ENCODE data around the gene SLC8A3. TPM values are rescaled to one million over a fixed set of nuclear protein-coding genes. Genes with fewer than 3 reads are reported as not detected.

SLC8A3 gene
- total RNA-seq, 2 donors from 2014 or later: under 0.01 to 0.66 TPM

GRCh38 chr14:70118064-70118463 is 70.7 kb downstream of the SLC8A3 start:
- no peak overlapping the region for H3K4me3 ChIP-seq
- H3K27me3 ChIP-seq: no peaks in the 10 kb centered on the region
- TF ChIP-seq POLR2A (IDR thresholded peaks at IDR 0.05) (no peak), CTCF (IDR thresholded peaks at IDR 0.05) (no peak)
- no peak overlapping the region for H3K27ac ChIP-seq
- H3K4me1 ChIP-seq: no peaks in the 10 kb centered on the region
- ATAC-seq: no peak
- 37 to 44% methylated on average over 3 of the region's 3 CpGs for WGBS, 2 donors
- no peaks in the 10 kb centered on the region for H3K9me3 ChIP-seq
- no peaks in the 10 kb centered on the region for H3K36me3 ChIP-seq (replicated peaks in 1 of 2; ENCODE audit: insufficient read depth in 1 of 2, low read depth in 2 of 2)
- no peak for DNase-seq
- intact Hi-C loops (cut with DNase I): no loop called here

- ATAC-seq: no peak
- Histone ChIP-seq H3K4me3 (no peak overlapping the region), H3K27me3 (no peaks in the 10 kb centered on the region), H3K9me3 (no peaks in the 10 kb centered on the region), H3K27ac (no peak overlapping the region), H3K36me3 (replicated peaks in 1 of 2; ENCODE audit: insufficient read depth in 1 of 2, low read depth in 2 of 2) (no peaks in the 10 kb centered on the region), H3K4me1 (no peaks in the 10 kb centered on the region)
- intact Hi-C loops (cut with DNase I): no loop called here
- DNase-seq: no peak
- no peak for TF ChIP-seq POLR2A (IDR thresholded peaks at IDR 0.05)
- TF ChIP-seq CTCF (IDR thresholded peaks at IDR 0.05): no peak
- 56 to 61% methylated on average over 5 of the region's 5 CpGs for WGBS, 2 donors
Observed at GRCh38 chr14:70116278-70116677, 72.5 kb downstream of the SLC8A3 start.

GRCh38 chr14:70114621-70115156 is 74.1 kb downstream of the SLC8A3 start:
- no peaks in the 10 kb centered on the region for H3K27me3 ChIP-seq
- H3K27ac ChIP-seq: no peak overlapping the region
- H3K36me3 ChIP-seq (replicated peaks in 1 of 2; ENCODE audit: insufficient read depth in 1 of 2, low read depth in 2 of 2): no peaks in the 10 kb centered on the region
- no peaks in the 10 kb centered on the region for H3K4me1 ChIP-seq
- TF ChIP-seq CTCF (IDR thresholded peaks at IDR 0.05) (no peak), POLR2A (IDR thresholded peaks at IDR 0.05) (no peak)
- H3K9me3 ChIP-seq: no peaks in the 10 kb centered on the region
- intact Hi-C loops (cut with DNase I): no loop called here
- WGBS, 2 donors: 65 to 74% methylated on average over 8 to 12 of the region's 12 CpGs
- H3K4me3 ChIP-seq: no peak overlapping the region
- DNase-seq (no peak), ATAC-seq (no peak)

GRCh38 chr14:70113211-70113610 is 75.5 kb downstream of the SLC8A3 start:
- H3K4me3 ChIP-seq: no peak overlapping the region
- no peak for ATAC-seq
- 76 to 88% methylated on average over 2 of the region's 2 CpGs for WGBS, 2 donors
- no peaks in the 10 kb centered on the region for H3K9me3 ChIP-seq
- DNase-seq: no peak
- no peaks in the 10 kb centered on the region for H3K4me1 ChIP-seq
- no peak overlapping the region for H3K27ac ChIP-seq
- no peaks in the 10 kb centered on the region for H3K36me3 ChIP-seq (replicated peaks in 1 of 2; ENCODE audit: insufficient read depth in 1 of 2, low read depth in 2 of 2)
- no peaks in the 10 kb centered on the region for H3K27me3 ChIP-seq
- TF ChIP-seq POLR2A (IDR thresholded peaks at IDR 0.05) (no peak), CTCF (IDR thresholded peaks at IDR 0.05) (no peak)
- intact Hi-C loops (cut with DNase I): no loop called here

GRCh38 chr14:70108419-70108818 is 80.3 kb downstream of the SLC8A3 start:
- TF ChIP-seq CTCF (IDR thresholded peaks at IDR 0.05) (no peak), POLR2A (IDR thresholded peaks at IDR 0.05) (no peak)
- DNase-seq (no peak), ATAC-seq (no peak)
- Histone ChIP-seq H3K27ac (no peak overlapping the region), H3K4me3 (no peak overlapping the region), H3K4me1 (no peaks in the 10 kb centered on the region), H3K9me3 (no peaks in the 10 kb centered on the region), H3K27me3 (no peaks in the 10 kb centered on the region), H3K36me3 (replicated peaks in 1 of 2; ENCODE audit: insufficient read depth in 1 of 2, low read depth in 2 of 2) (no peaks in the 10 kb centered on the region)
- intact Hi-C loops (cut with DNase I): no loop called here
- 43 to 63% methylated on average over 3 of the region's 3 CpGs for WGBS, 2 donors
